Suprapubic skin (tissue), 3 donors: Measurements from ENCODE around the gene GALK2.

Source experiments
- CTCF ChIP-seq, 2 donors: fragments of 200-600 bp in 1 of 2; fragments of 450-650 bp in 1 of 2; sonication (generic) in 1 of 2; IDR thresholded peaks; one replicate each; pipeline ENCODE4 v1.5.1; 2016 to 2019; ENCODE audit warnings: antibody characterized with exemption in 2 of 2, mild to moderate bottlenecking in 1 of 2, moderate library complexity in 1 of 2
- EP300 ChIP-seq: sonication (generic); formaldehyde crosslinking; IDR thresholded peaks from one replicate; pipeline ENCODE4 v1.6.1; 2017; ENCODE audit warnings: antibody characterized with exemption

- no peak for TF ChIP-seq CTCF (IDR thresholded peaks at IDR 0.05)
- no peak for TF ChIP-seq EP300
Measured at GRCh38 chr15:49265911-49266310, 95.9 kb downstream of the GALK2 start.
